ENCODE measurements around the gene PNLDC1.
"Not testable (repeated sequence)": the region's sequence is repeated elsewhere in the genome, so short reads cannot be mapped to it uniquely, and the experiment has no call there.

PNLDC1 gene

GRCh38 chr6:159821726-159822125 is 21.6 kb downstream of the PNLDC1 start:
- no peak for DNase-seq

- DNase-seq, result no peak
Measured at GRCh38 chr6:159823953-159824352, 23.9 kb downstream of the PNLDC1 start.

- not testable (repeated sequence) for DNase-seq
Measured at GRCh38 chr6:159824690-159825089, 24.6 kb downstream of the PNLDC1 start.

- no peak for DNase-seq
Measured at GRCh38 chr6:159826004-159826403, 25.9 kb downstream of the PNLDC1 start.

GRCh38 chr6:159826968-159827647 is 27.0 kb downstream of the PNLDC1 start:
- DNase-seq, result peak; percentile 59

- no peak for DNase-seq
Measured at GRCh38 chr6:159828074-159828473, 28.0 kb downstream of the PNLDC1 start.

- DNase-seq, result no peak
Measured at GRCh38 chr6:159829526-159829925, 29.4 kb downstream of the PNLDC1 start.

- no peak for DNase-seq
Measured at GRCh38 chr6:159830501-159831372, 30.7 kb downstream of the PNLDC1 start.

GRCh38 chr6:159831373-159831679 is 31.2 kb downstream of the PNLDC1 start:
- DNase-seq, result no peak

- DNase-seq, result no peak
Measured at GRCh38 chr6:159832946-159833345, 32.9 kb downstream of the PNLDC1 start.

- no peak for DNase-seq
Measured at GRCh38 chr6:159833556-159833955, 33.5 kb downstream of the PNLDC1 start.

- DNase-seq, result no peak
Measured at GRCh38 chr6:159833997-159834603, 34.0 kb downstream of the PNLDC1 start.

GRCh38 chr6:159836718-159837490 is 36.8 kb downstream of the PNLDC1 start:
- DNase-seq, result no peak

- DNase-seq, result no peak
Measured at GRCh38 chr6:159837511-159837910, 37.4 kb downstream of the PNLDC1 start.

GRCh38 chr6:159838020-159838744 is 38.1 kb downstream of the PNLDC1 start:
- DNase-seq, result no peak

- DNase-seq, result no peak
Measured at GRCh38 chr6:159842035-159842434, 42.0 kb downstream of the PNLDC1 start.

- DNase-seq, result no peak
Measured at GRCh38 chr6:159844737-159845645, 44.9 kb downstream of the PNLDC1 start.

GRCh38 chr6:159848552-159848951 is 48.5 kb downstream of the PNLDC1 start:
- not testable (repeated sequence) for DNase-seq

GRCh38 chr6:159849851-159850250 is 49.8 kb downstream of the PNLDC1 start:
- DNase-seq, result not testable (repeated sequence)

- no peak for DNase-seq
Measured at GRCh38 chr6:159852877-159853276, 52.8 kb downstream of the PNLDC1 start.

- no peak for DNase-seq
Measured at GRCh38 chr6:159853754-159854153, 53.7 kb downstream of the PNLDC1 start.

All from NCI-H2171 (cell line).